Esophagus (tissue), 2 donors: ENCODE data around the gene CCN6. TPM values are rescaled to one million over a fixed set of nuclear protein-coding genes. Genes with fewer than 3 reads are reported as not detected.

ENCODE experiments used
- H3K27ac ChIP-seq, 2 donors: one replicate each; pipeline ENCODE4 v1.5.1; 2013; ENCODE audit warnings: low read depth in 2 of 2, mild to moderate bottlenecking in 2 of 2, inconsistent platforms in 1 of 2, low read length in 1 of 2, moderate library complexity in 1 of 2
- H3K27me3 ChIP-seq, 2 donors: one replicate each; pipeline ENCODE4 v1.6.1; 2013; ENCODE audit warnings: low read length in 2 of 2, control low read depth in 1 of 2, mild to moderate bottlenecking in 1 of 2; ENCODE audit not compliant: insufficient read depth in 2 of 2, control insufficient read depth in 1 of 2
- H3K36me3 ChIP-seq, 2 donors: one replicate each; pipeline ENCODE4 v1.6.1; 2013; ENCODE audit warnings: low read length in 1 of 2; ENCODE audit not compliant: control insufficient read depth in 2 of 2, insufficient read depth in 2 of 2
- H3K4me1 ChIP-seq, 2 donors: one replicate each; pipeline ENCODE4 v1.6.1; 2013; ENCODE audit warnings: low read length in 1 of 2; ENCODE audit not compliant: control insufficient read depth in 2 of 2, insufficient read depth in 2 of 2
- H3K4me3 ChIP-seq, 2 donors: one replicate each; pipeline ENCODE4 v1.5.1; 2013; ENCODE audit warnings: low read length in 2 of 2, mild to moderate bottlenecking in 2 of 2, low read depth in 1 of 2, moderate library complexity in 1 of 2
- H3K9me3 ChIP-seq, 2 donors: one replicate each; pipeline ENCODE4 v1.6.1; 2013; ENCODE audit warnings: mild to moderate bottlenecking in 2 of 2, low read depth in 1 of 2, low read length in 1 of 2, moderate library complexity in 1 of 2; ENCODE audit not compliant: control insufficient read depth in 2 of 2, insufficient read depth in 1 of 2
- WGBS, 2 donors: extraction: QIAGEN DNeasy Blood & Tissue Kit; methylation state at CpG; one replicate each; pipeline ENCODE4 v1.1.7; 2013; 5-methylcytosine and 5-hydroxymethylcytosine counted together
- polyA plus RNA-seq, 2 donors: library from polyadenylated mRNA; stranded (reverse); fragments of 200-250 nt; gene quantifications; one replicate each; pipeline ENCODE4 v1.2.3, GENCODE V29; 2013
- donor health status: healthy with polysubstance abuse.
- donor health status: Bipolar disorder and iron deficiency.

The CCN6 gene
- polyA plus RNA-seq, 2 donors = 0.02 TPM; not detected in 1

GRCh38 chr6:112016320-112016719 is 37.6 kb upstream of the CCN6 start:
- Histone ChIP-seq H3K27ac (peak overlapping the region in 1 of 2 donors; percentile 20), H3K4me1 (peaks cover 0 to 2% of the 10 kb centered on the region in 2 donors), H3K4me3 (no peak overlapping the region), H3K27me3 (no peaks in the 10 kb centered on the region), H3K9me3 (no peaks in the 10 kb centered on the region), H3K36me3 (no peaks in the 10 kb centered on the region)
- 28 to 44% methylated on average over 6 of the region's 6 CpGs for WGBS, 2 donors

GRCh38 chr6:112017169-112017568 is 36.7 kb upstream of the CCN6 start:
- Histone ChIP-seq H3K27me3 (no peaks in the 10 kb centered on the region), H3K9me3 (no peaks in the 10 kb centered on the region), H3K36me3 (no peaks in the 10 kb centered on the region), H3K4me1 (peaks cover 0 to 2% of the 10 kb centered on the region in 2 donors), H3K27ac (no peak overlapping the region), H3K4me3 (no peak overlapping the region)
- WGBS, 2 donors = 89 to 91% methylated on average over 4 of the region's 4 CpGs

- 70 to 79% methylated on average over 7 of the region's 7 CpGs for WGBS, 2 donors
- Histone ChIP-seq H3K27me3 (no peaks in the 10 kb centered on the region), H3K36me3 (no peaks in the 10 kb centered on the region), H3K4me1 (peaks cover 0 to 2% of the 10 kb centered on the region in 2 donors), H3K9me3 (no peaks in the 10 kb centered on the region), H3K27ac (no peak overlapping the region), H3K4me3 (no peak overlapping the region)
These were observed 36.0 kb upstream of the CCN6 start for GRCh38 chr6:112017760-112018537.

- Histone ChIP-seq H3K27me3 (no peaks in the 10 kb centered on the region), H3K4me1 (peaks cover 0 to 2% of the 10 kb centered on the region in 2 donors), H3K4me3 (no peak overlapping the region), H3K9me3 (peaks cover 2% of the 10 kb centered on the region in 2 donors), H3K36me3 (no peaks in the 10 kb centered on the region), H3K27ac (no peak overlapping the region)
- 53% methylated on average over 12 of the region's 12 CpGs for WGBS, 2 donors
These were observed 35.1 kb upstream of the CCN6 start for GRCh38 chr6:112018619-112019416.

- peak overlapping the region in 1 of 2 donors; percentile 42 for H3K27ac ChIP-seq
- H3K4me1 ChIP-seq = peaks cover 0 to 2% of the 10 kb centered on the region in 2 donors
- H3K9me3 ChIP-seq = peaks cover 2% of the 10 kb centered on the region in 2 donors
- WGBS, 2 donors = 49 to 84% methylated on average over 1 of the region's 1 CpG
- H3K36me3 ChIP-seq = no peaks in the 10 kb centered on the region
- H3K27me3 ChIP-seq = no peaks in the 10 kb centered on the region
- no peak overlapping the region for H3K4me3 ChIP-seq
These were observed 34.3 kb upstream of the CCN6 start for GRCh38 chr6:112019589-112019988.

- WGBS, 2 donors = 48 to 52% methylated on average over 6 of the region's 6 CpGs
These were observed 32.1 kb upstream of the CCN6 start for GRCh38 chr6:112021691-112022310.

GRCh38 chr6:112022749-112023148 is 31.2 kb upstream of the CCN6 start:
- H3K27ac ChIP-seq = no peak overlapping the region
- no peaks in the 10 kb centered on the region for H3K4me1 ChIP-seq
- H3K4me3 ChIP-seq = no peak overlapping the region
- peaks cover 2% of the 10 kb centered on the region in 2 donors for H3K9me3 ChIP-seq
- no peaks in the 10 kb centered on the region for H3K36me3 ChIP-seq
- no peaks in the 10 kb centered on the region for H3K27me3 ChIP-seq

More at GRCh38 chr6:112021691-112022310, 32.1 kb upstream of the CCN6 start:
- H3K27me3 ChIP-seq = no peaks in the 10 kb centered on the region
- no peaks in the 10 kb centered on the region for H3K4me1 ChIP-seq
- H3K36me3 ChIP-seq = no peaks in the 10 kb centered on the region
- peaks cover 2% of the 10 kb centered on the region in 2 donors for H3K9me3 ChIP-seq
- no peak overlapping the region for H3K27ac ChIP-seq
- H3K4me3 ChIP-seq = no peak overlapping the region

- Histone ChIP-seq H3K4me3 (no peak overlapping the region), H3K9me3 (peaks cover 2% of the 10 kb centered on the region in 2 donors), H3K36me3 (no peaks in the 10 kb centered on the region), H3K27me3 (no peaks in the 10 kb centered on the region), H3K4me1 (no peaks in the 10 kb centered on the region), H3K27ac (no peak overlapping the region)
- 95 to 97% methylated on average over 4 of the region's 4 CpGs for whole genome bisulfite sequencing, 2 donors
These were observed 29.4 kb upstream of the CCN6 start for GRCh38 chr6:112024464-112024863.

- peaks cover 2% of the 10 kb centered on the region in 2 donors for H3K9me3 ChIP-seq
- no peaks in the 10 kb centered on the region for H3K27me3 ChIP-seq
- H3K4me3 ChIP-seq = no peak overlapping the region
- no peaks in the 10 kb centered on the region for H3K36me3 ChIP-seq
- H3K4me1 ChIP-seq = no peaks in the 10 kb centered on the region
- no peak overlapping the region for H3K27ac ChIP-seq
- 93% methylated on average over 4 of the region's 4 CpGs for WGBS, 2 donors
These were observed 27.0 kb upstream of the CCN6 start for GRCh38 chr6:112026933-112027332.
